ENCODE data around the gene ZNF784.
"Not testable (repeated sequence)": the region's sequence is repeated elsewhere in the genome, so short reads cannot be mapped to it uniquely, and the experiment has no call there.

Gene ZNF784

GRCh38 chr19:55582284-55582683 lies 42.1 kb downstream of the ZNF784 start:
- DNase-seq, result not testable (repeated sequence)

DNA sequence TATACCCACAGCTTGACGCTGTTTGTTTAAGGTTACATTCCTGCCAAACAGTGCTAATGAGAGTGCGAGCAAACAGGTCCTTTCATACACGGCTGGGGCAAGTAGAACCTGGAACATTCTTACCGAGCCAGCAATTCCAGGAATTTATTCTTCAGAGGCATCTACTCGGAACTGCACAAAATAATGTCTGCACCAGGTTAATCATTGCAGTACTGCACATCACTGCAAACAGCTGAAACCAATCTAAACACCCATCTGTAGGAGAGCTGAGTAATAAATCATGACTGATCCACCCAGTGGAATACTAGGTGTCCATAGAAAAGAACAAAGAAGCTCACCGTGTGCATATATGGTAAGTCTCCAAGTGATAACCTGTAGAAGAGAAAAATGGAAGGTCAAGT lies 42.5 kb downstream of the ZNF784 start:
- no peak for DNase-seq

- DNase-seq, result no peak
Observed at GRCh38 chr19:55581145-55581822, 43.1 kb downstream of the ZNF784 start.

GRCh38 chr19:55580628-55581144 lies 43.7 kb downstream of the ZNF784 start, which contains the start of gene ZNF579:
Gene ZNF579, minus strand, starts transcription at chr19:55580848. Its CDS starts 1,209 bp downstream, at chr19:55579639.
- DNase-seq, result peak; percentile 64 to 71

DNA sequence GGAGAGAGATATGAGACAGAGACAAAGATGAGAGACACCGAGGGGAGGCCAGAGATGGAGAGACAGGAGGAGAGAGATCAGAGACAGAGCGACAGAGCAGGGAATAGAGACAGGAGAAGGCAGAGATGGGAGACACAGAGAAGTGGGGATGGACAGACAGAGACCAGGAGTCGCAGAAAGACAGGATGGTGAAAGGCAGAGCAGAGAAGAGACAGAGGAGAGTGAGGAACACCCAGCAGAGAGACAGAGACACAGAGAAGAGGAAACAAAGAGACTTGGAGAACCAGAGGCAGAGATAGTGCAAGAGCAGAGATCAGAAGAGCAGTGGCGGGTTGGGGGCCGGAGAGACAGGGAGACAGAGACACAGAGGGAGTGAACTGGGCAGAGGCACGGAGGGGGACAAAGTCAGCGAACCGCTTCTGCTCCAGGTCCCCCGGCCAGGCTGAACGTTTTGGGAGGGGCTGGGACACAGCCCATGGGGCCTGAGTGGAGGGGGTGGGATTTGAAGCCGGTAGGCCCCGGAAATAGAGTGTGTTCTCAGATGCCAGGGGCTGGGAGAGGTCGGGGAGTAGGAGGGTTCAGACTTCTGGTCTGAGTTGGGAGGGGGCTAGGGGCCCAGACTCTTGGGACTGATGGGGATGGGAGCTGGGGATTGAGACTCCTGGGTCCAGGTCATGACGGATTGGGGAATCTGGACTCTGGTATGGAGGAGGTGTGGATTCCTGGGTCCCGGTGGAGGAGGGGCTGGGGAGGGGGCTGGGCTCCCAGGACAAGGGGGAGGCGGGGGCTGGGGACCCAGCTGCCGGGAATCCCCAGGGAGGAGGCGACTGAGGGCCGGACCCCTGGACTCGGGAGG lies 44.4 kb downstream of the ZNF784 start:
- DNase-seq, result no peak

DNA sequence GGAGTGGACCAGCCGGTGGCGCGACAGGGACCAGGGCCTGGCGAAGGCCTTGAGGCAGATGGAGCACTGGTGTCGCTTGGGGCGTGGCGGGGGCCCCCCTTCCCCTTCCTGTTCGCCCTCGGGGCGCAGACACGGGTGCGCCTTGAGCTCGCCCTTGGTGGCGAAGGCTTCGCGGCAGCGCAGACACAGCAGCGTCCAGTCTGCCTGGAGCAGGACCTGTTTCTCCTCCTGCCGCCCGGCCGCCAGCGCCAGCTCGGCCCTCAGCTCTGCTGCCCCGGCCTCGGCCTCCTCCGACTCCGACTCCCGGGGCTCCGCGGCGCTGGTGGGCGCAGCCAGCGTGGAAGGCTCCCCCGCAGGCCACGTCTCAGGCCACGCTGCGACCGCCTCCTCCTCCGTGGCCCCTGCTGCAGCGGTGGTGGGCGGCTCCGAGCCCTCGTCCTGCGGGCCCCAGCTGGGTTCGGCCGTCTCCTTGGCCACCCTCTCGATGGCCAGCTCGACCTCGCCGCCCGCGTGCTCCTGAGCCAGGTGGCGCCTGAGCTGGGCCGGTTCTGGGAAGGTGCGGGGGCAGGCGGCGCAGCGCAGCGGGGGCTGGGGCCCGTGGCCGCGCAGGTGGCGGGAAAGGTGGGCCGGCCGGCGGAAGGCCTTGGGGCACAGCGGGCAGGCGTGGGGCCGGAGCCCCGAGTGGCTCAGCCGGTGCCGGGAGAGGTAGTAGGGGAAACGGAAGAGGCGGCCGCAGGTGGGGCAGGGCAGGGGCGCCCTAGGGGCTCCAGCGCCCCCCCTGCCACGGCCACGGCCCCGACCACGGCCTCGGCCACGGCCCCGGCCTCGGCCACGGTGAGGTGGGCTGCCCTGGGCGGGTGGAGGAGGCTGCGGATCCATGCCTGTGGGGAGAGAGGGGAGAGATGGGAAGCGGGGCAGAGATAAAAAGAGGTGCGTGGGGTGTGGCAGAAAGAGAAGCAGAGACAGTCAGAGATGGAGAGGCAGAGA lies 45.3 kb downstream of the ZNF784 start:
- no peak for DNase-seq

GRCh38 chr19:55578031-55578760 lies 46.2 kb downstream of the ZNF784 start:
- no peak for DNase-seq

GRCh38 chr19:55576746-55577145 lies 47.6 kb downstream of the ZNF784 start:
- DNase-seq, result no peak

DNA sequence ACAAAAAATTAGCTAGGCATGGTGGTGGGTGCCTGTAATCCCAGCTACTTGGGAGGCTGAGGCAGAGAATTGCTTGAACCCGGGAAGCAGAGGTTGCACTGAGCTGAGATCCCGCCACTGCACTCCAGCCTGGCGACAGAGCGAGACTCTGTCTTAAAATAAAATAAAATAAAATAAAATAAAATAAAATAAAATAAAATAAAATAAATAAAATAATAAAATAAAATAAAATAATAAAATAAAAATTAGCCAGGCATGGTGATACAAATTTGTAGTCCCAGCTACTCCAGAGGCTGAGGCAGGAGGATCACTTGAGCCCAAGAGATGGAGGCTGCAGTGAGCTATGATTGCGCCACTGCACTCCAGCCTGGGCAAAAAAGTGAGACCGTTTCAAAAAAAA lies 50.4 kb downstream of the ZNF784 start:
- DNase-seq, result not testable (repeated sequence)
